HT1080 (cell line): ENCODE measurements around the gene SP2. TPM values are rescaled to one million over a fixed set of nuclear protein-coding genes. Genes with fewer than 3 reads are reported as not detected.
"Not testable (repeated sequence)": the region's sequence is repeated elsewhere in the genome, so short reads cannot be mapped to it uniquely, and the experiment has no call there.

Experiments
- DNase-seq: peaks from one replicate; pipeline ENCODE4 v3.0.0-alpha.2; 2015; ENCODE audit warnings: low read depth
- total RNA-seq: library from RNA; depleted of rRNA; stranded (reverse); fragments of >200 nt; shearing (Covaris generic); gene quantifications from 2 replicates; pipeline ENCODE4 v1.2.3, GENCODE V29; 2014

The SP2 gene
- total RNA-seq, 1 experiment from 2014 or later: 3.4 TPM

DNA sequence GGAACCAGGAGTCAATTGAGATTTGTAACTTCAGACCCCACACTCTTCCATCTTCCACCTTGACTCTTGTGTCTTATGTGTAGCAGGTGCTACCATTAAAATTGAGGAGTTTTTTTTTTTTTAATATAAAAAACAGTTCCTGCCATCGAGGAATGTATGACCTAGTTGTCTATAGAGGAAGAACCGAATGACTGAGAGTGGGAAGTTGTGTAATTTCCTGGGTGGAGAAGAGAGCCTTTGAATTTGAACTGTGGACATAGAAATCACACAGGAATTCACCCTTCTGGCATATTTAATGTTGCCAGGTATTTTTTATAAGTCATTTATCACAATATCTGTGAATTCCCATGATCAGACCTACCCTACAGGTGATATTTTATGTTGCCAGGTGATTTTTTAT is 22.0 kb downstream of the SP2 start:
- DNase-seq: no peak

DNA sequence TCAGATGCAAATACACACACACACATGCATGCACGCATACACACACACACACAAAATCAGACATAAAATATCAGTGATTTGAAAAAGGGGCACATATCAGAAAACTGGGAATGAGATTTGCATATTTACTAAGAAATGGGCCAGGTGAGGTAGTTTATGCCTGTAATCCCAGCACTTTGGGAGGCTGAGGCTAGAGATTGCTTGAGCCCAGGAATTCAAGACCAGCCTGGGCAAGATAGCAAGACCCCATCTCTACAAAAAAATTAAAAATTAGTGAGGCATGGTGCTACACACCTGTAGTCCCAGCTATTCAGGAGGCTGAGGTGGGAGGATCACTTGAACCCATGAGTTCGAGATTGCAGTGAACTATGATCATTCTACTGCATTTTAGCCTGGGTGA is 23.0 kb downstream of the SP2 start:
- DNase-seq: no peak

DNA sequence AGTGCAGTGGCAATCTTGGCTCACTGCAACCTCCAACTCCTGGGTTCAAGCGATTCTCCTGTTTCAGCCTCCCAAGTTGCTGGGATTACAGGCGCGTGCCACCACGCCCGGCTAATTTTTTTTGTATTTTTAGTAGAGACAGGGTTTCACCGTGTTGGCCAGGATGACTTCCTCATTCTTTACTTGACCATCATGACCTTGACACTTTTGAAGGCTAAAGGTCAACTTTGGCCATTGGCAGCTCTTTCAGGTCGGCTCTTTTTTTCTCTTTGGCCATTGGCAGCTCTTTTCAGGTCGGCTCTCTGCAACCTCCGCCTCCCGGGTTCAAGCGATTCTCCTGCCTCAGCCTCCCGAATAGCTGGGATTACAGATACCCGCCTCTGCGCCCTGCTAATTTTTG is 23.9 kb downstream of the SP2 start:
- not testable (repeated sequence) for DNase-seq

DNA sequence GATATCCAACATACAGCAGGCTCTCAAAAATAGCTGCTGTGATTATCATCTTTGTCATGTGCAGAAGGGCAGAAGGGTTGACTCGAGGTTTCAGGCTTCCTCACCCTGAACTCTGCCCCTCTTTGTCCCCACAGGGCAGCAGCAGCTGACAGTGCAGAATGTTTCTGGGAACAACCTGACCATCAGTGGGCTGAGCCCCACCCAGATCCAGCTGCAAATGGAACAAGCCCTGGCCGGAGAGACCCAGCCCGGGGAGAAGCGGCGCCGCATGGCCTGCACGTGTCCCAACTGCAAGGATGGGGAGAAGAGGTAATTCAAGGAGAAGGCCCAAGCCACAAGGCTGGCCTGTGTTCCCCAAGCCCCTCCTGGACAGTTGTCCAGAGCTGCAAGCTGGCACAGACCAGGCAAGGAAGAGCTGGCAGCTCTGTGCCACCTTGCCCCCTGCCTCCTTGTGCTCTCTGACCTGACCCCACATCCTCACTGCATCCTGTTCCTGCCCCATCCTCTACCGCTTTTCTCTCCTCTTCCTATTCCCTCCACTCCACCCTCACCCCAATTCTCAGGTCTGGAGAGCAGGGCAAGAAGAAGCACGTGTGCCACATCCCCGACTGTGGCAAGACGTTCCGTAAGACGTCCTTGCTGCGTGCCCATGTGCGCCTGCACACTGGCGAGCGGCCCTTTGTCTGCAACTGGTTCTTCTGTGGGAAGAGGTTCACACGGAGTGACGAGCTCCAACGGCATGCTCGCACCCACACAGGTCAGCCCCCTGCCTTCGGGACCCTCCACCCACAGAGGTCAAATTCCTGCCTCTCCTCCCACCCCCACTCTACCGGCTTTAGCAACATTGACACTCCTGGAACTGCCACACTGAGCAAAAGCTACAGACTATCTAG is 29.0 kb downstream of the SP2 start:
- DNase-seq: no peak

DNA sequence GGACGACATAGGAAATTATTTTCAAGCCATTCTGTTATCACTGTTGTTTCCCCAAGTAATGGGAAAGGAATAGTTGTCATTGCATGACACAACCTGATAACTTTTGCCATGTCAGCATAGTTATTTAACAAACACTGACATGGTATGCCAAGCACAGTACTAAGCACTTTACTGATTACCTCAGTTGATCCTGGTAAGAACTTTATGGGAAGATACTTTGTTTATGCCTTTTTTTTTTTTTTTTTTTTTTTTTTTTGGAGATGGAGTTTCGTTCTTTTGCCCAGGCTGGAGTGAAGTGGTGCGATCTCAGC is 29.6 kb downstream of the SP2 start:
- DNase-seq: no peak

DNA sequence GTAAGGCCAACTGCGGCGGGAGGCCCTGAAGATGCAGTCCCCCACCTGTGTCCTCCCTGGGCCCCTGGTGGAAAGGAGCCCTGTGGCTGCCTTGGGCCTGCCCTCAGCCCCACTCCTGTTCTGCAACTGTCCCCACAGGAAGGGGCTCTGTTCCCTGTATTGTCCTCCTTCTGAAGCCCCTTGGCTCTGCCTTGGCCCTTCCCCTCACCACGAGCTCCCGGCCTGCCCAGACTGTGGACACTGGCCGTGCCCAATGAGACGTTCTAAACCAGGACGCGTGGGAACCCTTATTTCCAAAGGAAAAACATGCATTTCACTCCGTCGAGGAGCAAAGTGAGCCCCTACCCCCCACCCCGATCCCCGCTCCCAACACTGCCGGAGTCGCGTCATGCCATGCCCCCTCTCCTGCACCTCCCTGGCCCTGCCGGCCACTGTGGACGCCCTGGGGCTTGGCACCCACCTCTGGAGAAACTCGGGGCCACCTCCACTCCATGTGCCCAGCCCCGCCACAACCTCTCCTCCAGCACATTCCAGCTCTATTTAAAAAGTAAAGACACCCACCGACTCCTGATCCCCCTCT is 31.9 kb downstream of the SP2 start:
- no peak for DNase-seq

DNA sequence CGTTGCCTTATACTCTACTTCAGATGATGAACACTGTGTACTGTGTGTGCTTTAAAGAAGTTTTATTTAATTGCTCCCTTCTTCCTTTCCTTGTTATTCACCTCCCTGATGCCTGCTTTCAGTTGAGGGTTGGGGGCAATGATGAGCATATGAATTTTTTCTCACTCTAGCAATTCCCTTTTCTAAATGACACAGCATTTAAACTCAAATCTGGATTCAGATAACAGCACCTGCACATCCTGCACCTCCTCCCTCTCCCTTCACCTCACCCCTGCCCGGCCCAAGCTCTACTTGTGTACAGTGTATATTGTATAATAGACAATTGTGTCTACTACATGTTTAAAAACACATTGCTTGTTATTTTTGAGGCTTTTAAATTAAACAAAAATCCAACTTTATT is 32.4 kb downstream of the SP2 start:
- no peak for DNase-seq

DNA sequence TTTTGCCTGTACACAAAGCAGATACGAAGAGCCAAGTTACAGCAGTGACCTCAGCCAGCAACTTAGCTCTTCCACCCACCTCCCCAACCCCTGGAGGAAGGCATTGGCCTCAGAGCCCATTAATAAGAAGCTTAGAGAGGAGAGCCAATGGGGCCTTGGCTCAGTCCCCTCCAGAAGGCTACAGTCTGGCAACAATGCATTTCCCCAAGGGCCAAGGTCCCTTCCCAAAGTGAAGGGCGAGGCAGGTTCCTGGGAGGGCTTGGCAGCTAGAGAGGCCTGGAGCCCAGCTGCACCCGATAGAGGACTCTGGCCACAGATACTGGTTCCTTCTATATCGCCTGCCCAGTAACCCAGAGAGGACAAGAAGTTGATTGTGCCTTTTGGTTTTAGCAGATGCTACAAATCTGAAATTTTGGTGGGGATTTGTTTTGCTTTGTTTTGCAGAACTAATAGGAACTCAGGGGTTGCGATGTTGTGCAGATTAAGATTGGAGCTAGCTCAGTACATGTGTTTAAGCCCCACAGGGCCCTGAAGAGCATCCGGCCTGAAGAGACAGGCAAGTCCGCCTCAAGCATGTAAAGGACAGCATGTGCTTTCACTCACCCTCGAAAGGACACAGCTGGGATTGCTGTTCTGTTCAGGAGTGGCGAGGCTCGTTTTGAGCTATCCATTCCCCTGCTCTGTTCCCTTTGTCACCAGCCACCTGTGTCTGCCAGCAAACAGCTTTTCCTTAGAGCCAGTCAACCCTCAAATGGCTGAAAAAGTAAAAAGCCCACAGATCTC is 33.4 kb downstream of the SP2 start:
- no peak for DNase-seq

DNA sequence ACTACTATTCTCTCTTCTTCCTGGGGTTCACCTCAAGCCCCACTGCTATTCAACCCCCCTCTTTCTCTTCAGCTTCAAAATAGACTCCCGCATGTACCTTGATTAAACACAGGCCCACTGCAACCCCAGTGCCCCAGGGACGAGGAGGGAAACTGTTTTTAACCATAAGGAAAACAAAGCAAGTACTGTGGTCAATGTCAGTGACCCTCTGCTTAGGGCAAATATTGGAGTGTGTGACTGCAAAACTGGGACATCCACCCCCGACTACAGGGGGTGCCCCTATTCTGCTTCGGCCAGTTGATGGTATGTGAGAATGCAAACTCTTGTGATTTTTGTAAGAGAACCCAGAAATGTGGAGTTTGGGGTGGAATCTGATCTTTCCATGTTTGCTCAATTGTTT is 35.8 kb downstream of the SP2 start:
- no peak for DNase-seq

DNA sequence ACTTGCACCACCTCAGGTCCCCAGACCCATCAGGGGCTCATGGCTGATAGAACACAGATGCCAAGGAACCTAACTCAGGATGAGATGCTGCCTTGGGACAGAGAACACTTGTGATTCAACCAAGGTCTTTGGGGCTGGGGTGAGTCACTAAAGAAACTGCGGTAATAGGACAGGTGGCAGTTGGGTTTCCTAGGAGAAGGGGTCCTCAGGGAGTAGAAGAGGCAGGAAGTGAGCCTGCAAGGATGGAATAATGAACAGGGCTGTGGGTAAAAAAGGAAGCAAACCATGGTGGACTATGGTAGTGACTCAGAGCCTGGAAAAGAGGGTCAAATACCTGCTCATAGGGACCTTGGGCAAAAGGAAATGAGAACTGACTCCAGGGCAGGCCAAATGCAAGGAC is 38.8 kb downstream of the SP2 start:
- DNase-seq: peak; percentile 98

DNA sequence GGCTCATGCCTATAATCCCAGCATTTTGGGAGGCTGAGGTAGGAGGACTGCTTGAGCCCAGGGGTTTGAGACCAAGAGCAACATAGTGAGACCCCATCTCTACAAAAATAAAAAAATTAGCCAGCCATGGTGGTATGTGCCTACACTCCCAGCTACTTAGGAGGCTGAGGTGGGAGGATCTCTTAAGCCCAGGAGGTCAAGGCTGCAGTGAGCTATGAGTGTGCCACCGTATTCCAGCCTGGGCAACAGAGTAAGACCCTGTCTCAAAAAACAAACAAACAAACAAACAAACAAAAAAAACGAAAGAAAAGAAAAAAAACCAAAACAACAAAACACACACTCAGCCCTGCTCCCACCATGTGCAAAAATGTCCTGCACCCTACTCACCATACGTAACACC is 39.4 kb downstream of the SP2 start:
- not testable (repeated sequence) for DNase-seq

DNA sequence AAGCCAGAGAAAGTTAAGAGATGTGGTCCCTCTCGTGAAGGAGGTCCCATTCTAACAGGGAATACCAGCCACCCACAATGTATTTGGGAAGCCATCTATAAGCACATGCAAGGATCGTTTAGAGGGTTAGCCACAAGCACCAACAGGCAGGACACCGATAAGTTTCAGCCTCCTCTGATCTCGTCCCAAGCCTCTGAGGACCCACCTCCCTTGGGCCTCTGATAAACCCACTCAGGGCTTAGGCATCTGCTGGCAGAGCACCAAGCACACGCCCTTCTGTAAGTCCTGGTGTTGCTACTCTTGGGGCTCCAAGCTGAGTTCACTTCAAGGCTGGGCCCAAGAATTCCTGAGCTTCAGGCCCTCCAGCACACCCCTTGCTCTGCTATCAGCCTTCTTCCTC is 39.9 kb downstream of the SP2 start:
- DNase-seq: peak; percentile 89

DNA sequence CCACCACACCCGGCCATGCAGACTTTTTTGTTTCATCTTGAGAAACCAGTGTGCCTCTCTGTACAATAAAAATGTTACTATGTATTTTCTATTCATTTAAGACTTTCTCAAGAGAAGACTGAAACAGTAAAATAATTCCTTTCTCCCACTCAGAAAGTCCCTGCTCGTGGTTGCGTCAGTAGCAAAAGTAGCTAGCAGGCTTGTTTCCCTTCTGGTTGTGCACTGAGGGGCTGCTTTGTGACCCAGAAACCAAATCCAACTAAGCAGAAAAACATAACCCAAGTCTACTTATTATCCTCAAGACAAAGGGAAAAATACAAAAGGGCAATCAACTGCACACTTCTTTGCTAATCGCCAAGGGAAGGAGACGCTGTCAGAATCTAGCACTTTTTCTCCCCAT is 41.9 kb downstream of the SP2 start:
- no peak for DNase-seq

DNA sequence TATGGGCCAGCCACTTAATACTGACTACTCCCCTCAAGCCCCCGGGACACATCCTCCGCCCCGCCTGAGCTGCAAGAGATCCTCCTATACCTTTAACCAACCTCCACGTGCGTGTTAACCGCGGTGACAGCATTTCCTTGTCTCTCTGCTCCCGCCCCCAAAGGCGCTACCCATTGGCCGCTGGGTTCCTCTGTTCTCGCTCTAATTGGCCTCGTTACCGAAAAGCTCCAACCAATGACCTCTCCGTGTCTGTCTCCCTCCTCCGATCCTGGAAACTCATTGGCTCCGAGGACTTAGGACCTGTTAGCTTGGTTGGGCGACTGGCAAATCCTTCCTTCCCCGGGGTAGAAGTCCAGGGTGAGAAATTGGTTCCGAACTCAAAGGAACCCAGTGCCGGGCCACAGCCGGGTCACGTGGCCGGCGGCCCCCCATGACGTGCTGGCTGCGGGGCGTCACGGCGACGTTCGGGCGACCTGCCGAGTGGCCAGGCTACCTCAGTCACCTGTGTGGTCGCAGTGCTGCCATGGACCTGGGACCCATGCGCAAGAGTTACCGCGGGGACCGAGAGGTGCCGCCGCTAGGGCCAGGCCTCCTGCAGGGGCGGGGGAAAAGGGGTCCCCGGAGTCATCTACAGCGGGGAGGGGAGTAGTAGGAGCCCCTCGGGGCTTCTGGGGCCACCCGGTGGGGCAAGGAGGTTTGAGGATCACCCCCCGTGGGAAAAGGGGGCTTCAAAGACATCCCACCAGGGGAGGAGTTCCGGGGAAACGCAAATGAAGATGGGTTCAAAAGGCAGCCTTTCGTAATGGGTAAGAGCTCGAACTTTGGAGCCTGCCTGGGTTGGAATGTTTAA is 45.4 kb downstream of the SP2 start, which contains the start of gene PNPO:
TSS of gene PNPO (plus strand) at position 326 of the 850 bp plus-strand sequence. CDS start at position 431, 105 bp downstream.
- peak; percentile 99 for DNase-seq

DNA sequence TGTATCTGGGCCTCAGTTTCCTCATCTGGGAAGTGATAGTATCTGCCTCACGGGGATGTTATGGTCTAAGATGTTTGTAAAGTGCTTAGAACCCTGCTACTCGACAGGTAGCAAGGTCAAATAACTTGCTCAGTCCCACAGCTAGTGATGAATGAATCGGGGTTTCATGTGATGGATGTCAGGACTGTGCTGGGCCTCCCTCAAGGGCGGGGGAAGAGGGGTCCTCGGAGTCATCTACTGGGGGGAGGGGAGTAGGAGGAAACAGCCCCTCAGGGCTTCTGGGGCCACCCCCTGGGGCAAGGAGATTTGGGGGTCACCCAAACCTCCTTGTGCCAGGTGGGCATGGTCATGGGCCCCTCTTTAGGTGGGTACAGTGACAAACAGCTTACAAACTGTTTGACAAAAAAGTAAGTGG is 46.1 kb downstream of the SP2 start:
- DNase-seq: no peak

DNA sequence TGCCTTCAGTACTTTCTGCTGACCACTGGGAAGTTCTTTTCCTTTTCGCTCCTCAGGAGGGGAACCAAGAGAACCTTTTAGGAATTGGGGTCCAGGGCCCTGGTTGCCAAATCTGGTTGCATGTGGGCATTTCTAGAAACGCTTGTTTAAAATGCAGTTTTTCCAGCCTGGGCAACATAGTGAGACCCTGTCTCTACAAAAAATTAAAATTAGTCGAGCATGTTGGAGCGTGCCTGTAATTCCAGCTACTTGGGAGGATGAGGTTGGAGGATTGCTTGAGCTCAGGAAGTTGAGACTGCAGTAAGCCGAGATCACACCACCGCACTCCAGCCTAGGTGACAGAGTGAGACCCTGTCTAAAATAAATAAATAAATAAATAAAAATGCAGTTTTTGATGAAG is 46.5 kb downstream of the SP2 start:
- no peak for DNase-seq

DNA sequence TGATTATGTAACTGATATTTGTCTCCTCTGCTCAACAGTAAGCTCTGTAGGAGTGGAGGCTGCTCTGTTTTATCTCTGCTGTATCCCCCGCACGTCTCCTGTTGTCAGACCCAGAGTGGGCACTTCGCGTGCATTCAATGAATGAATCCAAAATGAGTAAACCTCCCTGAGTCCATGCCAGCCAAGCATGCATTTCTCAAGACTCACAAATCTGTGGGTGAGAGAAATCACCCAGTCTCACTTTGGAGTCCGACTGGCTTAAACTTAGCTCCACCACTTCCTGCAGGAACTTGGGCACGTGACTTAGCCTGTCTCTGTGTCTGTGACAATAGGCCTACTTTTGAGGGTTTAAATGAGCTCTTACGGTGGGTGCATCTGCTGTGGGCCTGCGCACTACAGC is 49.0 kb downstream of the SP2 start:
- no peak for DNase-seq

DNA sequence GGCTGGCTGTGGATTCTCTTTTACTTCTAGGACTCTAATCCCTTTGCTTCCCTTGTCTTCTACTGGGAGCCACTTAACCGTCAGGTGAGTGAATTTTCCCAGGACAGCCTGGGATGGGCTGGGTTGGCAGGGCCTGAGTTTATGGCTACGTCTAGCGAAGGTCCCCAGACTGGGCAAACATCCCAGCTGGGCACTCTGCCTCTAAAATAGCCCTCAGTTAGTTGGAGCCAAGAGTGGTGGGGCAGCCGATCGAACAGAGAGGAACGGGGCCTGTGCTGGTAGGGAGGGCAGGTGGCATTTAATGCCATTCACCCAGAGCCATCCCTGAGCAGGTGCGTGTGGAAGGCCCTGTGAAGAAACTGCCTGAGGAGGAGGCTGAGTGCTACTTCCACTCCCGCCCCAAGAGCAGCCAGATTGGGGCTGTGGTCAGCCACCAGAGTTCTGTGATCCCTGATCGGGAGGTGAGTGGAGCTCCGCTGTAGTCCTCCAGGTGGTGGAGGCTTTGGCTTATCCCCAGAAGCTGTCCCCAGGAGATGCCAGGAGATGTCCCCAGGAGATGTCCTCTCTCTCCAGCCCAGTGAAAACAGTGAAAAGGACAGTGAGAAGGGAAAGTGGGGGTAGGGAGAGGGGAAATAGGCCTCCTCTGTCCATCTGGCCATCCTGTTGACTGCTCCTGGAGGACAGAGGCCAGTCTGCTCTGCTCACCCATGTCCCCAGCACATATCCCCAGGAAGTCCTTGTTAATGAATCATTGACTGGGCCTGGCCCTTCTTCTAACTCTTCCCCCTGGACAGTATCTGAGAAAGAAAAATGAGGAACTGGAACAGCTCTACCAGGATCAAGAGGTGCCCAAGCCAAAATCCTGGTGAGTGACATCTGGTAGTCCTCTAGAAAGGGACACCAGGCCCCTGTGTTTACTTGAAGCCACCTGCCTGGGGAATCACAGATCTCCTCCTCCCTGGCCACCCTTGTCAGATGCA is 49.8 kb downstream of the SP2 start:
- DNase-seq: no peak

DNA sequence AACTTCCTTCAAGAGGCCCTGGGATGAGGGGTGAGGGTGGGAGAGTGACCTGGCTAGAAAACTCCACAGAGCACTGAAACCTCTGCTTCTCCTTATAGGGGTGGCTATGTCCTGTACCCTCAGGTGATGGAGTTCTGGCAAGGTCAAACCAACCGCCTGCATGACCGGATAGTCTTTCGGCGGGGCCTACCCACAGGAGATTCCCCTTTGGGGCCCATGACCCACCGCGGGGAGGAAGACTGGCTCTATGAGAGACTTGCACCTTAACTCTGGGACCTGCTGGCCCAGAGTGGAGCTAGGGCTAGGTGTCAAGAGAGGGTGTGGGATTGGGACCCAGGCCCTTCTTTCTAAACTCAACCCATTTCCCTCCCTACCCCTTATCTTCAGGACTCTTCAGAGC is 50.5 kb downstream of the SP2 start:
- no peak for DNase-seq

DNA sequence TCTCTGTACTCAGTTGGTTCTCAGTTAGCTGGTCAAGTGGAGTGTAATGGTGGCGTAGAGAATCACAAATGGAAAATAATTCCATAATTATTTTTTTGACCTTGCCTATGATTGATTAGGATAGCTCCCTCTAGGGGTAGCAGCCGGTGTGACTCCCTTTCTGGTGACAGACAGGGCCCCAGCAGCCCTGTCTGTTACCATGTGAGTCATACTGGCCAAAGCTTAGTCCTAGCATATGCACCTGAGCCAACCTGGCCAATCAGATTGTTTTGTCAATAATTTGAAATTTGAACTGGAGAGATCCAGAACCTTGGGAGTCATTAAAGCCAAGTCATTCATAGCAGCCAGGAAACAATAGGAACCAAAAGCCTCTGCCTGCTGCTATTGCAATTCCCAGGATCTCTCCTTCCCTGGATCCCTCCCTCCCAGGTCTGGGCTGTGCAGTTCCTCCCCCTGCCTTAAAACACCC is 50.9 kb downstream of the SP2 start:
- peak; percentile 94 for DNase-seq
